Neuronal stem cell (in vitro differentiated cells): ENCODE measurements around the gene NADK2. TPM values are rescaled to one million over a fixed set of nuclear protein-coding genes. Genes with fewer than 3 reads are reported as not detected.
"Not testable (repeated sequence)": the region's sequence is repeated elsewhere in the genome, so short reads cannot be mapped to it uniquely, and the experiment has no call there.

Source experiments
- DNase-seq: peaks from one replicate; pipeline ENCODE4 v3.0.0-alpha.2; 2013; ENCODE audit warnings: low spot score
- H2AFZ ChIP-seq: one replicate; pipeline ENCODE4 v1.6.1; 2013; ENCODE audit warnings: mild to moderate bottlenecking, low read length, inconsistent platforms
- H2AK5ac ChIP-seq: 2 replicates; pipeline ENCODE4 v1.6.1; 2013; ENCODE audit warnings: low read depth, mild to moderate bottlenecking, inconsistent platforms, low read length, moderate library complexity, mixed read lengths
- H2BK120ac ChIP-seq: 2 replicates; pipeline ENCODE4 v1.6.1; 2013; ENCODE audit warnings: low read depth, mild to moderate bottlenecking, inconsistent platforms, low read length, moderate library complexity, mixed read lengths
- H2BK12ac ChIP-seq: one replicate; pipeline ENCODE4 v1.6.1; 2013; ENCODE audit warnings: low read length, inconsistent platforms
- H2BK15ac ChIP-seq: 2 replicates; pipeline ENCODE4 v1.6.1; 2013; ENCODE audit warnings: mild to moderate bottlenecking, low read length, inconsistent platforms, mixed read lengths
- H2BK5ac ChIP-seq: one replicate; pipeline ENCODE4 v1.6.1; 2013; ENCODE audit warnings: inconsistent platforms, mild to moderate bottlenecking, low read length, moderate library complexity
- H3K14ac ChIP-seq: one replicate; pipeline ENCODE4 v1.6.1; 2013; ENCODE audit warnings: low read length, inconsistent platforms
- H3K18ac ChIP-seq: 2 replicates; pipeline ENCODE4 v1.6.1; 2013; ENCODE audit warnings: low read length, inconsistent platforms
- H3K23ac ChIP-seq: 2 replicates; pipeline ENCODE4 v1.6.1; 2013; ENCODE audit warnings: low read depth, mild to moderate bottlenecking, mixed read lengths, low read length, inconsistent platforms; ENCODE audit not compliant: poor library complexity
- H3K27ac ChIP-seq: replicated peaks from 3 replicates; pipeline ENCODE4 v1.5.1; 2013; ENCODE audit warnings: low read length, inconsistent platforms
- H3K27me3 ChIP-seq, 3 experiments: 2 replicates each; pipeline ENCODE4 v1.6.1; 2013; ENCODE audit warnings: low read length in 3 of 3, mild to moderate bottlenecking in 2 of 3, inconsistent platforms in 1 of 3, low read depth in 1 of 3, mixed read lengths in 1 of 3, moderate library complexity in 1 of 3; ENCODE audit not compliant: control insufficient read depth in 3 of 3, insufficient read depth in 3 of 3
- H3K36me3 ChIP-seq, 2 donors: replicated peaks in 1 of 2; 2 replicates each; pipeline ENCODE4 v1.6.1; 2013; ENCODE audit warnings: low read length in 2 of 2; ENCODE audit not compliant: control insufficient read depth in 2 of 2, insufficient read depth in 2 of 2
- H3K4ac ChIP-seq: 2 replicates; pipeline ENCODE4 v1.6.1; 2013; ENCODE audit warnings: inconsistent platforms, mild to moderate bottlenecking, low read length, moderate library complexity
- H3K4me1 ChIP-seq, 2 donors: 1 replicate in 1 of 2; 2 replicates in 1 of 2; pipeline ENCODE4 v1.6.1; 2013; ENCODE audit warnings: low read length in 2 of 2, low read depth in 1 of 2; ENCODE audit not compliant: control insufficient read depth in 2 of 2, insufficient read depth in 1 of 2
- H3K4me2 ChIP-seq: one replicate; pipeline ENCODE4 v1.6.1; 2013; ENCODE audit warnings: mild to moderate bottlenecking, low read length, inconsistent platforms; ENCODE audit not compliant: insufficient read depth, poor library complexity, severe bottlenecking
- H3K4me3 ChIP-seq, 2 donors: 2 replicates each; pipeline ENCODE4 v1.5.1; 2013; ENCODE audit warnings: low read length in 2 of 2, mild to moderate bottlenecking in 2 of 2, inconsistent platforms in 1 of 2, moderate library complexity in 1 of 2
- H3K79me1 ChIP-seq: one replicate; pipeline ENCODE4 v1.6.1; 2013; ENCODE audit warnings: low read depth, mild to moderate bottlenecking, inconsistent platforms, low read length, moderate library complexity
- H3K9ac ChIP-seq: one replicate; pipeline ENCODE4 v1.6.1; 2013; ENCODE audit warnings: mild to moderate bottlenecking, low read depth, low read length, inconsistent platforms; ENCODE audit not compliant: poor library complexity
- H3K9me3 ChIP-seq, 2 donors: replicated peaks in 1 of 2; 2 replicates each; pipeline versions ENCODE3 to v1.6.1; 2013; ENCODE audit warnings: low read length in 2 of 2, mild to moderate bottlenecking in 2 of 2, inconsistent platforms in 1 of 2, low read depth in 1 of 2, mixed read lengths in 1 of 2, moderate library complexity in 1 of 2; ENCODE audit not compliant: control insufficient read depth in 2 of 2, insufficient read depth in 1 of 2
- H4K8ac ChIP-seq: one replicate; pipeline ENCODE4 v1.6.1; 2013; ENCODE audit warnings: low read depth, mild to moderate bottlenecking, inconsistent platforms, low read length, moderate library complexity
- H4K91ac ChIP-seq: one replicate; pipeline ENCODE4 v1.6.1; 2013; ENCODE audit warnings: low read length, low read depth, mild to moderate bottlenecking, inconsistent platforms; ENCODE audit not compliant: poor library complexity
- WGBS, 2 donors: extraction: QIAGEN DNeasy Blood & Tissue Kit; methylation state at CpG; one replicate each; pipeline ENCODE4 v1.1.7; 2013; ENCODE audit warnings: missing lambda C conversion rate in 2 of 2, mixed read lengths in 1 of 2; ENCODE audit not compliant: insufficient read length in 2 of 2, insufficient replicate concordance in 1 of 2; ENCODE audit errors: extremely low coverage in 2 of 2; 5-methylcytosine and 5-hydroxymethylcytosine counted together
- polyA plus RNA-seq, 2 experiments: library from polyadenylated mRNA; stranded (reverse); fragments of 200-250 nt; gene quantifications; one replicate each; pipeline ENCODE4 v1.2.3, GENCODE V29; 2013

Gene NADK2, protein sequence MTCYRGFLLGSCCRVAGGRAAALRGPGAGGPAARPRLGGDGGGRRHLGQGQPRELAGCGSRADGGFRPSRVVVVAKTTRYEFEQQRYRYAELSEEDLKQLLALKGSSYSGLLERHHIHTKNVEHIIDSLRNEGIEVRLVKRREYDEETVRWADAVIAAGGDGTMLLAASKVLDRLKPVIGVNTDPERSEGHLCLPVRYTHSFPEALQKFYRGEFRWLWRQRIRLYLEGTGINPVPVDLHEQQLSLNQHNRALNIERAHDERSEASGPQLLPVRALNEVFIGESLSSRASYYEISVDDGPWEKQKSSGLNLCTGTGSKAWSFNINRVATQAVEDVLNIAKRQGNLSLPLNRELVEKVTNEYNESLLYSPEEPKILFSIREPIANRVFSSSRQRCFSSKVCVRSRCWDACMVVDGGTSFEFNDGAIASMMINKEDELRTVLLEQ
- polyA plus RNA-seq (2013, experiment 1 of 2) = 16.5 TPM
- polyA plus RNA-seq (2013, experiment 2 of 2) = 17.1 TPM

GRCh38 chr5:36241631-36242533 is at the start of gene NADK2:
Gene NADK2, minus strand, starts transcription at chr5:36241925. Its CDS starts 127 bp downstream, at chr5:36241798.
- H3K4me3 ChIP-seq = peak within 1 kb of the TSS; percentile 85 to 96

DNA sequence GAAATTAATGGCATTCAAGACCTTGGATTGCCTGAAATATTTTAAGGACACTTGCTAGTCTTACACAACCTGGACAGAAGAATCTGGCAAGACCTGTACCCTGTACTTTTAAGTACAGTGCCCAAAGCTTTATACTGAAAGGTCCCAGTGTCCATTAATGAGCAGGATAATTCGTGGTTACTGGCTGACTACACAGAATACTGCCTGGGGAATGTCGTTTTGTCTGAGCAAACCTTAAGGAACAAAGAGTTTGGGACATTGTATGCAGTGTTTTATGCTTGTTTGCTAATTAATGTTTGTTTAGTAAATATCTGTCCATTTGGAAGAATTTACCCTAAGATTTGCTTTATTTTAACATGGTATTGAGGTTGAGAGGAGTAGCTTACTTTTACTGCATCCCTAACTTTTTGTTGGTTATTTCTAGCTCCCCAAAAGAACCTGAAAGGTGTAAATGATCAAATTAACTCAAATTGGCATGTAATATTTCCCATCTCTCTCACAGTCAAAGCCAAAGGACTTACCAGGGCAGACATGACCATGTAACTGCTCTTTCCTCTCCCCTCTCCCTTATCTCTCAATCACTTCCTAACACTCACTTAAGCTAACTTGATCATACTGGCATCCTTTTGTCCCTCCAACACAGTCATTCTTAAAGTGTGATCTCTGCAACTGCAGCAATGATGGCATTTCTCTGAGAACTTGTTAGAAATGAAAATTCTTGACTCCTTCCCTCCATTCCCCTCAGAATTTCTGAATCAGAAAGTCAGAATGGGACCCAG is 44.3 kb upstream of the NADK2 start:
- H2AK5ac ChIP-seq = no peak overlapping the region
- DNase-seq = no peak
- no CpG with 5 or more reads among the region's 2 CpGs for whole genome bisulfite sequencing, 2 donors
- H3K23ac ChIP-seq = no peak overlapping the region
- H3K4me2 ChIP-seq = no peak overlapping the region
- H2BK120ac ChIP-seq = no peak overlapping the region
- no peak overlapping the region for H2AFZ ChIP-seq
- H4K8ac ChIP-seq = no peak overlapping the region
- H3K79me1 ChIP-seq = no peaks in the 10 kb centered on the region
- no peak overlapping the region for H2BK12ac ChIP-seq
- no peaks in the 10 kb centered on the region for H3K27me3 ChIP-seq
- no peaks in the 10 kb centered on the region for H3K4me1 ChIP-seq
- H2BK15ac ChIP-seq = no peak overlapping the region
- H3K14ac ChIP-seq = no peak overlapping the region
- H3K9me3 ChIP-seq = no peaks in the 10 kb centered on the region
- H3K9ac ChIP-seq = no peak overlapping the region
- no peak overlapping the region for H3K4ac ChIP-seq
- no peak overlapping the region for H3K27ac ChIP-seq
- no peak overlapping the region for H3K4me3 ChIP-seq
- H4K91ac ChIP-seq = no peak overlapping the region
- no peak overlapping the region for H2BK5ac ChIP-seq
- no peaks in the 10 kb centered on the region for H3K36me3 ChIP-seq
- no peak overlapping the region for H3K18ac ChIP-seq

More at GRCh38 chr5:36241631-36242533, at the start of gene NADK2:
- H2AFZ ChIP-seq = peak within 1 kb of the TSS; percentile 90
- peak; percentile 93 for DNase-seq
- H4K8ac ChIP-seq = no peak within 1 kb of the TSS
- peaks cover 1 to 23% of the 10 kb centered on the region in 2 donors for H3K4me1 ChIP-seq
- peaks cover 5 to 12% of the 10 kb centered on the region in 2 donors for H3K9me3 ChIP-seq
- peak within 1 kb of the TSS; percentile 83 for H3K4me2 ChIP-seq
- no CpG with 5 or more reads among the region's 100 CpGs for WGBS, 2 donors
- H4K91ac ChIP-seq = no peak within 1 kb of the TSS
- H3K14ac ChIP-seq = peak within 1 kb of the TSS; percentile 59
- no peak within 1 kb of the TSS for H2AK5ac ChIP-seq
- no peaks in the 10 kb centered on the region for H3K27me3 ChIP-seq
- H2BK5ac ChIP-seq = peak within 1 kb of the TSS; percentile 88
- peak within 1 kb of the TSS; percentile 98 for H3K18ac ChIP-seq
- H2BK15ac ChIP-seq = peak within 1 kb of the TSS; percentile 30
- no peak within 1 kb of the TSS for H2BK12ac ChIP-seq
- peak within 1 kb of the TSS; percentile 92 for H3K27ac ChIP-seq
- peak within 1 kb of the TSS; percentile 96 for H3K9ac ChIP-seq
- H3K23ac ChIP-seq = peak within 1 kb of the TSS; percentile 29
- H3K79me1 ChIP-seq = no peaks in the 10 kb centered on the region
- H2BK120ac ChIP-seq = peak within 1 kb of the TSS; percentile 73
- H3K36me3 ChIP-seq = no peaks in the 10 kb centered on the region
- H3K4ac ChIP-seq = peak within 1 kb of the TSS; percentile 4

- WGBS, 2 donors = no CpG with 5 or more reads among the region's 3 CpGs
- not testable (repeated sequence) for H2AFZ ChIP-seq, H2BK15ac ChIP-seq, H2BK12ac ChIP-seq, H4K91ac ChIP-seq, H3K4me2 ChIP-seq, H3K4me1 ChIP-seq, H3K4me3 ChIP-seq, H3K36me3 ChIP-seq, H3K9ac ChIP-seq, H4K8ac ChIP-seq, H3K27me3 ChIP-seq, H2BK5ac ChIP-seq, H3K9me3 ChIP-seq, H3K23ac ChIP-seq, H3K27ac ChIP-seq, H3K14ac ChIP-seq, H3K4ac ChIP-seq, DNase-seq, H2AK5ac ChIP-seq, H3K79me1 ChIP-seq, H2BK120ac ChIP-seq, H3K18ac ChIP-seq
Observed at GRCh38 chr5:36283775-36284174, 42.0 kb upstream of the NADK2 start.
